Ramos (cell line): Measurements from ENCODE around the gene PARP12.

Experiments used
- in situ Hi-C: fragments of 300-500 bp; cut with MboI; formaldehyde crosslinking; loops from one replicate; pipeline ENCODE4 v1.14.3; 2022; ENCODE audit warnings: low sequenced_read_pairs; ENCODE audit not compliant: unreplicated experiment

The PARP12 gene

DNA sequence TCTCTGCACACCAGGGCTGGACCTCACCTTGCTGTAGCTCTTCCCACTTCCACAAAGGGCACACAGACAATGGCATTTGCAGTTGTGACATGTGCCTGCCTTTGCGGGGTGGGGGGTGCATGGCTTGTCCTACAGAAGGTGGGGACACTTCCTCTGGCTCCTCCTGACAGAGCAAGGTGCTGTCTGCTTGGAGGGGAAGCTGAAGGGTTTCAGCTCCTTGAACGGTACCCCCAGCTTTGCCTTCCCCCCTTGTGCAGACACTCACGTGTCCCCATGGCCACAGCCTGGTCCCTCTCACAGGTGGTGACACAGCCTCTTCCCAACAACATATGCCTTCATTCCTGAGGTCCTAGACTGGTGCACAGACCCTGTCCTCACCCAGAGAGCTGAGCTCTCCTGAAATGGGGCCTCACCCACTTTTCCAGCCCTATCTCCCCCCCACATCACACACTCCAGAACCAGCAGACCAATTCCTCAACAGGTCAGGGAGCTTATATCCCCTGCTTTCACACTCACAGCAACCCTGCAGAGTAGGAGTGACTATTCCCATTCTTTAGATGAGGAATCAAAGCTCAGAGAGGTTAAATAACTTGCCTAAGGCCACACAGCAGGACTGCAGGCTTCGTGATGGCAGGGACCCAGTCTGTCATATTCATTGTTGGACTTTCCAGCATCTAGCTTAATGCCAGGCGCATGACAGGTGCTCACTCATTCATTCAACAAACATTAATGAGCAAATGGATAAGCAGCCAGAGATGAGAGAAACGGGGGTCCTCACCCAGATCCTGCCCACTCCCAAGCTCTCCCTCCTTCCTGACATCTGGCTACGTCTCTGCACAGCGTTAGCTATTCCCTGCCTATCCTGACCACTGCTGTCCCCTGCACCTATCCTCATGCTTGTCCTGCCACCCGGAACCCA is 44.4 kb downstream of the PARP12 start:
- in situ Hi-C loops = no loop called here

DNA sequence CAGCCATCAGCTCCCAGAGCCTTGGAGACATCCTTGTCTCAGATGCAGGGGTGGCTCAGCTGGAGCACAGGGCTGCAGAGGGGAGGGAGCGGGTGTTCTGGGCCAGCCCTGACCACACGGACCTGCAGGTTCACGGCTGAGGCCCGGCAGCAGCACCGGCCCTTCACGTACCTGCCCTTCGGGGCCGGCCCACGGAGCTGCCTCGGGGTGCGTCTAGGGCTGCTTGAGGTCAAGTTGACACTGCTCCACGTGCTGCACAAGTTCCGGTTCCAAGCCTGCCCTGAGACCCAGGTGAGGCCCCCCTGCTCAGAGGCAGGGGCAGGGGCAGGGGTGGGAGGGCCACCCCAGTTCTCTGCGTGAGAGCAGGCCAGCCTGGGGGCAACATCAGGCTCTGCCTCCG is 45.2 kb downstream of the PARP12 start:
- in situ Hi-C loops = no loop called here

DNA sequence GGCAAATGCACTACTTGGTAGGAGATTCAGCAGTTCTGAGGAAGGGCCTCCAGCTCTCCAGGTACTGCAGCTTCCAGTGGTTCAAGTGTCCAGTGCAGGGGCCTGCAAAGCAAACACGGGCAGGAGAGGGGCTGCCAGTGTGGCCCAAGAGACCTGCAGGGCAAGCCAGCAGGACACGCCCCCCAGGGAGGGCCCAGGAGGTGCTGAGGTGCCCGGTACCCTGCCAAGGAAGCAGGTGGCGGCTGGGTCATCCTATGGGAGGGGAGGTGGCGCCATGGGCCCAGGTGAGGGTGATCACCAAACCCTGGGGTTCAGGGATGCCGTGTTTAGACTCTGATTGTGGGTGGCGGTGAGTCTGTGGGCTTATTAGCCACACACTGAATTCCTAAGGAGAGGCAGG is 45.7 kb downstream of the PARP12 start:
- in situ Hi-C loops = no loop called here

DNA sequence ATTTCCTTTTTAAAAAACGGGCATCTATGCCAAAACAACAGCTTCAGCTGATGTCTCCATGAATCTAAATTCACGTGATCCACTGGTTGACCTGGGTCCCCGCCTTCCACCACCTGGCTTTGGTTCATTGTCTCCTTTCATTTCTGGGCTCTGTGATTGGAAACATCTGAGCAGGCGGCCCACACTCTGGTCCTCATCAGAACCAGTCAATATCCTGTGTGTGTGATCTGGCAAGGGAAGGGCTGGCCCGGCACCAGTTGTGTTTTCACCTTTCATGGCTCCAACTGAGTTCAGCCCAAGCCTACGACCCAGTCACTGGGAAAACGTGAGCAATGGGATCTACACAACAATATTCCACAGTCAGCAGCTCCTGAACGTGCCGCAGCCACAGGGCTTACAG is 46.2 kb downstream of the PARP12 start:
- in situ Hi-C loops = no loop called here

DNA sequence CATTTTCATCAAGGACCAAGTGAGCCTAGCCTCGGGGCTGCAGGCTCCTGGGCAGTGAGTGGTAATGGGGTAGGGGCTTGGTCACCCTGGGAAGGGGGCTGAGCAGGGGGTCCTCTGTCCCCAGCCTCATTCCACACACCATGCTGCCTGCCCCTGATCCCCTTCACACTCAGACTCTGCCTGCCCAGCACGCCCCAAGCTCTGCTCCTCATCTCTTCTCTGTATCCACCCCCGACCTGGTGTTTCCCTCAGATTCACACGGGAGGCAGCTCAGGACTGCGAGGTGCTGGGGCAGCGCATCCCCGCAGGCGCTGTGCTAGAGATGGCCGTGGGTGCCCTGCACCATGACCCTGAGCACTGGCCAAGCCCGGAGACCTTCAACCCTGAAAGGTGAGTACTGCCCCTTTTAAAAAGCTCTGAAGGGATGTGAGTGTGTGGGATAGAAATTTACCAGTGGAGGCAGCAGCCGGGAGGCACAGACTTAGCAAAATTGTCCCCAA is 47.2 kb downstream of the PARP12 start:
- in situ Hi-C loops = no loop called here

DNA sequence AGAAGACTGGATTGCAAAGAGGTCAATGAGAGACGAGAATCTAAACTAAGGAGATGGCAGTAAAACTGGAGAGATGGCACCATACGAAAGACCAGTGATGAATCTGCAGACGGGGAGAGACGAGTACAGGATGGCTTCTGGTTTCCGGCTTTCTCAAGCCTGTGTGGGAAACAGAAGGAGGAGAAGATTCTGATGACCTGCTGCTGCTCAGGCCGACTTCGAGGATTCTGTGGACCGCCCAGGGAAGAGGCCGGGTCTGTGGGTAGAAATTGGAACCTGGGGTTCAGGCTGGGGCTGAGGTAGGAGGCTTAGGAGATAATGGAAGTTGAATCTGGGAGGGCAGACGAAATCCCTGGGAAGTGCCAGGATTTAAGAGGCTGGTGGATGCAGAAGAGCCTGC is 48.6 kb downstream of the PARP12 start:
- in situ Hi-C loops = no loop called here

DNA sequence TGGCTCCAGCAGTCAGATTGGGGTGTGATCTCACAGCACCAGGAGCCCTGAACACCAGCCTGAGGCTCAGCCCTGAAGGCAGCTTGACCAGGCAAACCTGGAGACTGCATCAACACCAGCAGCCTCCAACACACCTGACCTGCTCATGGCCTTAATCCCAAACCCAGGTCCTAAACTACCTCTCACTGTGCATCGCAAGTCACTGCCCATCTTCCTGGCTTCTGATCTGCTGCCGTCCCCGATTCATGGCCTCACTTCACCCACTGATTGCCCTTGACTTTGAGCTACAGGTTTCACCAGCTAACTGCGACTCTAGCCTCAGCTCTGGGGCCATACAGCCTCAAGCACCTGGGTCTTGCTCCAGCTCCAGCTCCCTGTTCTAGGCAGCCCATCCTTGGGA is 49.1 kb downstream of the PARP12 start:
- in situ Hi-C loops = no loop called here

DNA sequence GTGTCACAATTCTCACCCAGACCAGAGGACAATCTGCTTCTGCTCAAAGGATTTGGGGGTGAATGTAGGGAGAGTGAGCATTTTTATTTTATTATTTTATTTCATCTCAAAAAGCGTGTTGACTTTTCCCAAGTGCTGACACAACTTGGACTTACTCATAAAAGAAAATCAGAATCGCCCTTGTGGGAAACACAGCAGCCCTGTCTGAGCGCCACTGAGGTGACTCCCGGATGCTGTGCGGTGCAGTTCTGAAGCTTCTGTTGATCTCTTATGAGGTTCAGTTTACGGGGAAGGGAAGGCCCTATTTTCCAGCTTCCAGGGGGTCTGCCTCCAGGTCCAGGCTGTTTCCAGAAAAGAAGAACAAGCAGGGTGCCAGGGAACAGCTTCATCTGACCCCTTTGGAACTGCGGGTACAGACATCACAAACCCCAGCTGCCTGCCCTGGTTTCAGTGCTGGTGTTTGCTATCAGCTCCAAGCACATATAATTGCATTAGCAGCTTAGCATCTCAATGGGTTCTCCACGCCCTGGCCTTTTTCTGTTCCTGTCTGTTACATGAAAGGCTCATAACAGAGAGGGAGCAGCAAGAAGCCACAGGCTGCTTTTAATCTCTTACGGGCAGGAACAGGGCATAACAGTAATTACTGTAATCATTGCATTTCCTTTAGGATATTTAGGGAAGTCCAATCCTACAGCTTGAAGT is 52.4 kb downstream of the PARP12 start:
- in situ Hi-C loops = no loop called here

DNA sequence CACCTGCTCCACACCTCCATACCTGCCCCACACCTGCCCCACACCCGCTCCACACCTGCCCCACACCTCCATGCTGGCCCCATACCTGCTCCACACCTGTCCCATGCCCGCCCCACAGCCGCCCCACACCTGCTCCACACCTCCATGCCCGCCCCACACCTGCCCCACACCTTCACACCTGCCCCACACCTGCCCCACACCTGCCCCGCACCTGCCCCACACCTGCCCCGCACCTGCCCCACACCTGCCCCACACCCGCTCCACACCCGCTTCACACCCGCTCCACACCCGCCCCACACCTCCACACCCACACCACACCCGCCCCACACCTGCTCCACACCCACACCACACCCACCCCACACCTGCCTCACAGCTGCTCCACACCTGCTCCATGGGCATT is 53.0 kb downstream of the PARP12 start:
- in situ Hi-C loops = no loop called here

DNA sequence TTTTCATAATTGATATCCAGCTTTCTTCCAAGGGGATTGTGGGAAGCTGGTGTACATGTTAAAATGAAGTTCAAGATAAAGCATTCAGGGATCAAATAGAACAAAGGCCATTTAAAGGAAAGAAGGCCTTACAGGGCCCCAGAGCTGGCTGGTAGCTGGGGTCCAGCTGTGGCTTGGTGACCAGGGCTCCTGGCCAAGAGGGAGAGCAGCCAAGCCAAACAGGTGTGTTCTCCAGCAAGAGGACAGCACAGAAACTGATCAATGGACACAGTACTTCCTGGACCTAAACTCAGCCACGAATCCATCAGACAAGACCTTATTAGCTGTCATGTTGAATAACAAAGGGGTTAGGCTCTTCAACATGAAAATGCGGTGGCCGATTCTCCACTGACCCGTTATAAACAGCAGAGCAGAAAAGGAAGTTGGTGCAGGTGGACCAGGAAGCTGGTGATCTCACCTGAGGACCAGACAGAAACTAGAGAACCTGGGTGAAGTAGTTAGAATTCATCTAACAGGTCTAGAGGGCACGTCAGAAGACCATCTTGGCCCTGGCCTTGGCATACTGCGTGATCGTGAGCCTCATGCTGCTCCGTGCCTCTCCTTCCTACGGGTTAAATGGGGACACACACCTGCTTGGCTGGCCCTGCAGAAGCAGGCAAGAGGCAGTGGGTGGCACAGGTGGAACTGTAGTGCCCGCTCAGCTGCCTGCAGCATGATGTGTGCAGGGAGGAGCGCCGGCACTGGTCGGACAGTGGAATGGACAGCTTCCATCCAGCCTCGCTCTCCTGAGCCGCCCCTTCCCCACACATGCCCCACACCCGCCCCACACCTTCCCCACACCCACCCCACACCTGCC is 53.8 kb downstream of the PARP12 start:
- in situ Hi-C loops = no loop called here

DNA sequence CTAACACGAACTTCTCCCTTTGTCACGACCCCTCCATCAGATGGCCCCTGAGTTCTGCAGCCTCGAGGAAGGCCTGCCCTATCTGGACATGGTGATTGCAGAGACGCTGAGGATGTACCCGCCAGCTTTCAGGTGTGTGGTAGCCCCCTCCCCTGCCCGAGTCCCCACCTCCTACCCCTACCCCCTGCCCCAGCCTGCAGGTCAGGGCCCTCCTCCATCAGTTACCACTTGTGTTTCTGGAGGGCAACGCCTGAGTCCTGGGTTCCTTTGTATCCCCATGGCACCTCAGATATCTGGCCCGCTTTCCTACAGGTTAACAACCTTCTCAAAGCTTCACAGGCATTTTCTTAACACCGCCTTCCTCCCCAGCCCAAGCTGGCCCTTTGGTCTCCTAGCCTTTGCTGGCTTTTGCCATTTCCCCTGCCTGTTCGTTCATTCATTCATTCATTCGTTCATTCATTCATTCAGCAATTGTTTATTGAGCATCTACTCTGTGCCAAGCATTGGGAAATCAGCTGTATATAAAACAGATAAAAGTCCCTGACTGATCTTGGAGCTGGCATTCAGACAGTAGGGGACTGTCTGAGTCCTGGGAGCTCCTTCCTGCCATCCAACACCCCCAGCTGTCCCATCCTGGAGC is 55.6 kb downstream of the PARP12 start:
- in situ Hi-C loops = no loop called here

DNA sequence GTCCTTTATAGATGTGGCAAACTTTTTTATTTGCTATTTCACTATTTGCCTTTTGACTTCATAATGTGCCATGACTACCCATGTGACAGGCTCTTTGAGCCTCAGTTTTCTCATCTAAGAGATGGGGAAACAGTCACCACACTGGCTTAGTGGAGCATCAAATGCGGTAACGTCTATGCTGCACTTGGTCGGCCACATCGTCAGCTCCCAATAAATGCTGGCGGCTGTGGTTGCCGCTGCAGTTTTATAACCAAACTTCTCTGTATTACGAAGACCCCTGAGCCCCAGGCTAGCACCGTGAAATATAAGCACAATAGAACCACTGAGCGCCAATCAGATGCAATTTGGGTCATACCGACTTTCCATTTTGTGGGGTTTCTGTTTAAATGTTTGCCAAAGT is 56.2 kb downstream of the PARP12 start:
- in situ Hi-C loops = no loop called here

DNA sequence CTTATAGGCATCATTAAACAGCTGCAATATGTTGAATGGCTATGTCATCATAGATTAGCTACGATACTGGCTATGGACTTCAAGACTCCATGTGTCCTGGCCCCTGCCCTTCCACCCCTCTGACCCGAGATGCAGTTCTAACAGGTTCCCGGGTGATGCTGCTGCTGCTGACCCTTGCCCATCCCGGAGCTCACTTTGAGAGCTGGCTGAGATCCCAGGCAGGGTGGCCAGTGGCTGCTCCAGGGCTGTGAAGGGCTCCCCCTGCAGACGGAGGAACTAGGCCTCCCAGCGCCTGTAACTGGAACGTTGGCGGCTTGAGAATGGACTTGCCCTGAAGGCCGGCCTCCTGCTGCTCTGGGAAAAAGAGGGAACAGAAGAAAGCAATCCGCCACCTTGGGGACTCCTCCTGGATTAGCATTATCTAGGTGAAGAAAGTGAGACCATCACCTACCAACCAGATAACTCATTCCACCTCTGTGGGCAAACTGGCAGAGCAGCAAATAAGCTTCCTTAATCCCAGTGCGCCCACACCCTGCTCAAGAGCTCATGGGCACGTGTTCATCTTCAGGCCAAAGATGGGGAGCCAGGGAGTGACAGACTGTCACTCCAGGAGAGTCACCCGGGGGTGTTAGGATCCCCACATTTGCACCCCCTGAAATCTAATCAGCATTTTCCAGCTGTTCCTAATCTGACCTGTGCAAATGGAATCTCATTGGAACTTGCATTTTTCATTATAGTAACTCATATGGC is 56.8 kb downstream of the PARP12 start:
- in situ Hi-C loops = no loop called here

DNA sequence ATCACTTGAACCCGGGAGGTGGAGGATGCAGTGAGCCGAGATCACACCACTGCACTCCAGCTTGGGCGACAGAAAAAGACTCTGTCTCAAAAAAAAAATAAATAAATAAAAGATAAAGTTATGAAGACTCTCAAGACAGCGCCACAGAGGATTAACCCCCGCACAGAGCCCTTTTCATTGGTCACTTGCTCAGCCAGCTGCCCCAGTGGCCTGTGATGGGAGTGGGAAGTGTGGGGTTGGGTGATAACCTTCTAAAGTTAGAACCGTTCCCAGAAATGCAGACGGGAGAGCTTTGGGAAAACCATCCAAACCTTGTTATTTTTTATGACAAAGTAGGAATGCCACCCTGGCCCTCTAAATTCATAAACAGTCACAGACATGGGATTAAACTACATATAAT is 57.4 kb downstream of the PARP12 start:
- in situ Hi-C loops = no loop called here

DNA sequence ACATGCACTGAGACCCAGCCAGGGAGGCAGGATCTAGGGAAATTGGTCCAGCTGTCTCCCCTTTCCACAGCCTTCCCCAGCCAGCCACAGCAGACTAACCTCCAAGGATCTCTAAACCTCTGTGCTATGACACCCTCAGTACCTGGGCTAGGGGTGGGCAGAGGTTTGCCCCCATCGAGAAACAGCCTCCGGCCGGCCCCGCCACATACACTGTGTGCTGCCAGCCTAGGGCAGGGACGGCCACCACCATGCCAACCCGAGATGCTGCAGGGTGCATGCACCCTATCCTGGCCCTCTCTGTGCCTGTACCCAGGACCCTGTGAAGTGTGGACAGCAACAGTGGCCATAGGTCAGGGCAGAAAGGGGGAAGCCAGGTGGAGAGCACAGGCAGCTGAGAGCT is 58.1 kb downstream of the PARP12 start:
- in situ Hi-C loops = loop anchor here (5.0 kb wide), 1 partner anchor 362 kb away; no protein-coding TSS in a partner anchor

DNA sequence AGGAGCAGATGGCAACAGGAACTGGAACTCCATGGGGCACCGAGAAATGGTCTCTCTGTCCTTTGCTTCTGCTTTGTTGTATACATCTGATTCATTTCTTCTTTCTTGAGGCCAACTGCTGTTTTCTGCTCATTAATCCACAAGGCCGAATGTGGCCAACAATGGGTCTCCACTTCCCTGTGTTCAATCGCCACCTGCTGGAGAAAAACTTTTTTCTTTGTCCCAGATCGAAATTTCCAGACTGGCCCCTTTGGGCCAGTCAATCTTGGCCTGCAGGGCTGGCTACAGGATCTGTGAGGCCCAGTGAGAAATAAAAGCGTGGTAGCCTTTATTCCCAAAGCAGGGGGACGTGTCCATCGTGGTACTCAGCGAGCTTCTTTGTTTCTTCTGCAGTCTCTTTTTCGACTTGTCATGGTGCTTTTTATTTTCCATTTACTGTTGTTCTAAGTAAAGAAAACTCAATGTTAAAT is 58.8 kb downstream of the PARP12 start:
- in situ Hi-C loops = loop anchor here (5.0 kb wide), 1 partner anchor 362 kb away; no protein-coding TSS in a partner anchor

DNA sequence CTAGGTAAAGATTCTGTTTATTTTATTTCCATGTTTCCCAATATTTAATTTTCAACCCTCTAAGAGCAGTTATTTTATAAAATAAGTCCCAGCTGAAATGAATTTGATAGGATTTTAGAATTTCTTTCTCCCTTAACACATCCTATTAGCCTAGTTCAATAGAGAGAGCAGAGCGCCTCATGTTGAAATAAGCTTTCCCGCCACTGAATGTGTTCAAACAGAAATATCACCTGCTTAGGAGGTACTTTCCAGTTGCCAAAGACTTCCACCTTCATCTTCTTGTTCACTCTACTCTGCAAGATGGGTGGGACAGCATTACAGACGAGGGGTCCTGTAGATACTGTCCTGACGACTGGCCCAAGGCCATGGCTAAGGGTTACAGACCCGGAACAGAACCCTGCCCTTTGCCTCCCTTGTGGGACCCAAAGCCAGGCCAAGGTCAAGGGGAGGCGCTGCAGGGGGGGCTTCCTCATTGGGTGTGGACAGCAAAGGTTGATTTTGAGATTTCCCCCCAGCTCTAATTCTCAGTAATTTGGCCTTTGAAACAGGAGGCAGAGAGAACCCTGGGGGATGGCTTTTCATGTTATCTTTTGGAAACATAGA is 62.0 kb downstream of the PARP12 start:
- in situ Hi-C loops = loop anchor here (5.0 kb wide), 1 partner anchor 358 kb away; no protein-coding TSS in a partner anchor

DNA sequence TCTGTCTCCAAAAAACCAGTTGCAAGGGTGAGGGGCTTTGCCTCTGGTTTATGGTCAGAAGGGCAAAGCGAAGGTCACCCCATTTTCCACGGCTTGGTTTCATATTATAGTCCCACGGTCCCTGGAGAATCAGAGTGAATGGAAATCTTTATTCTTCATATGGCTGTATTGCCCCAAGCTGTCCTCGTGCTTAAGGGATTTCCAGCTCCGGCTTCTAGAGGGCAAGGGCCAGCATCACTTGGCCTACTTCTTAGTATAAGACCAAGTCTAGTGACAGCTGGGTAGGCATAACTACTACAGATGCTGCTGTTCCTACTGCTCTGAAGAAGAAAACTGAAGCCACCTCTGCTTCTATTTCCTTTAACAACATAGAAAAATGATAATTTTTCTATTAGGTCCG is 63.2 kb downstream of the PARP12 start:
- in situ Hi-C loops = no loop called here

DNA sequence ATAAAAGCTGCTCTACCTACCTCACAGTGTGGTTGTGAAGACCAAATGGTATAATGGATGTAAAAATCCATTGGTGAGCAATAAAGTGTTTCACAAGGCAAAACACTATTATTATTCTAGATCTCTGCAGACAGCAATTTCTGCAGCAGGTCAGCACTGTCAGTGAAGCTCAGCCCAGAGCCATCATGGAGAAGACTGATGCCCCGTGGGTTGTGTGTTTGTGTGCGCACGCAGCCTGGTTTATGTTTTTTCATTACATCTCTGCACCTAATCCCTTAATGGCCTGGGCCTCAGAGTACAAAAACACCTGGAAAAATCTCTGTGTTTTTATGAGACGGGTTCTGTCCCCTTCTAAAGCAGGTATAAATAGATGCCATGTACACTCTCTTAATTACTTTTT is 64.2 kb downstream of the PARP12 start:
- in situ Hi-C loops = no loop called here
